Nephron progenitor cell (in vitro differentiated cells): ENCODE results near the gene FBXO4.
A peak's percentile ranks its signal among the peaks of the same experiment; 100 is the strongest.

ENCODE experiments used
- DNase-seq: peaks from one replicate; pipeline ENCODE4 v3.0.0; 2021
- H3K27ac Mint-ChIP-seq: 2 replicates; pipeline ENCODE4 v1.8.0; 2021; ENCODE audit warnings: mild to moderate bottlenecking, moderate library complexity, mixed read lengths
- H3K27me3 Mint-ChIP-seq: 2 replicates; pipeline ENCODE4 v1.8.0; 2021; ENCODE audit warnings: mild to moderate bottlenecking, low read depth, mixed read lengths; ENCODE audit not compliant: poor library complexity
- H3K36me3 Mint-ChIP-seq: 2 replicates; pipeline ENCODE4 v1.8.0; 2021; ENCODE audit warnings: low read depth, mixed read lengths
- H3K4me1 Mint-ChIP-seq: 2 replicates; pipeline ENCODE4 v1.8.0; 2021; ENCODE audit warnings: mixed read lengths
- H3K4me3 Mint-ChIP-seq: 2 replicates; pipeline ENCODE4 v1.8.0; 2021; ENCODE audit warnings: mild to moderate bottlenecking, moderate library complexity, mixed read lengths
- H3K9me3 Mint-ChIP-seq: 2 replicates; pipeline ENCODE4 v1.8.0; 2021; ENCODE audit warnings: mild to moderate bottlenecking, moderate library complexity, mixed read lengths
- CTCF ChIP-seq: fragments of 200-600 bp; sonication (generic); IDR thresholded peaks from 2 replicates; pipeline ENCODE4 v1.5.0; 2021; ENCODE audit warnings: antibody characterized with exemption

The FBXO4 gene

GRCh38 chr5:41882765-41883164, 42.3 kb upstream of the FBXO4 start:
- no peak overlapping the region for H3K4me3 Mint-ChIP-seq
- peaks cover 3% of the 10 kb centered on the region for H3K27me3 Mint-ChIP-seq
- no peaks in the 10 kb centered on the region for H3K36me3 Mint-ChIP-seq
- DNase-seq: no peak
- no peak for TF ChIP-seq CTCF
- H3K27ac Mint-ChIP-seq: no peak overlapping the region
- peaks cover 10% of the 10 kb centered on the region for H3K9me3 Mint-ChIP-seq
- no peaks in the 10 kb centered on the region for H3K4me1 Mint-ChIP-seq

GRCh38 chr5:41883243-41883642, 41.8 kb upstream of the FBXO4 start:
- H3K4me1 Mint-ChIP-seq: no peaks in the 10 kb centered on the region
- DNase-seq: no peak
- H3K27ac Mint-ChIP-seq: no peak overlapping the region

GRCh38 chr5:41883936-41884335, 41.1 kb upstream of the FBXO4 start:
- TF ChIP-seq CTCF: no peak
- H3K4me1 Mint-ChIP-seq: no peaks in the 10 kb centered on the region
- no peaks in the 10 kb centered on the region for H3K36me3 Mint-ChIP-seq
- H3K27ac Mint-ChIP-seq: no peak overlapping the region
- H3K4me3 Mint-ChIP-seq: no peak overlapping the region
- H3K9me3 Mint-ChIP-seq: peaks cover 13% of the 10 kb centered on the region
- no peak for DNase-seq
- H3K27me3 Mint-ChIP-seq: peaks cover 6% of the 10 kb centered on the region

More at GRCh38 chr5:41883243-41883642, 41.8 kb upstream of the FBXO4 start:
- Mint-ChIP-seq H3K27me3 (peaks cover 5% of the 10 kb centered on the region), H3K4me3 (no peak overlapping the region), H3K36me3 (no peaks in the 10 kb centered on the region), H3K9me3 (peaks cover 13% of the 10 kb centered on the region)
- no peak for TF ChIP-seq CTCF

GRCh38 chr5:41885286-41885685, 39.8 kb upstream of the FBXO4 start:
- H3K27ac Mint-ChIP-seq: no peak overlapping the region
- peaks cover 13% of the 10 kb centered on the region for H3K9me3 Mint-ChIP-seq
- no peak overlapping the region for H3K4me3 Mint-ChIP-seq
- H3K4me1 Mint-ChIP-seq: no peaks in the 10 kb centered on the region
- no peaks in the 10 kb centered on the region for H3K36me3 Mint-ChIP-seq
- no peak for DNase-seq
- peaks cover 6% of the 10 kb centered on the region for H3K27me3 Mint-ChIP-seq
- no peak for TF ChIP-seq CTCF

- TF ChIP-seq CTCF: no peak
- Mint-ChIP-seq H3K27ac (peak overlapping the region; percentile 86), H3K36me3 (no peaks in the 10 kb centered on the region), H3K9me3 (peaks cover 20% of the 10 kb centered on the region), H3K4me1 (peaks cover 11% of the 10 kb centered on the region), H3K4me3 (no peak overlapping the region), H3K27me3 (peaks cover 21% of the 10 kb centered on the region)
- no peak for DNase-seq
Measured at GRCh38 chr5:41891066-41891707, 33.9 kb upstream of the FBXO4 start.

GRCh38 chr5:41892031-41892430, 33.0 kb upstream of the FBXO4 start:
- Mint-ChIP-seq H3K4me3 (peak overlapping the region; percentile 18), H3K36me3 (no peaks in the 10 kb centered on the region), H3K27me3 (peaks cover 24% of the 10 kb centered on the region), H3K4me1 (peaks cover 11% of the 10 kb centered on the region), H3K27ac (peak overlapping the region; percentile 86), H3K9me3 (peaks cover 18% of the 10 kb centered on the region)
- DNase-seq: no peak
- no peak for TF ChIP-seq CTCF
